Left ventricle myocardium superior (tissue), 1 donor: Measurements from ENCODE around the gene IGF2BP3. TPM values are rescaled to one million over a fixed set of nuclear protein-coding genes. Genes with fewer than 3 reads are reported as not detected.
"Not testable (repeated sequence)": the region's sequence is repeated elsewhere in the genome, so short reads cannot be mapped to it uniquely, and the experiment has no call there.

Source experiments
- ATAC-seq: fragments of 200-7000 bp; cut with Tn5 transposase; one replicate; pipeline ENCODE4 v1.9.1; 2020; ENCODE audit warnings: mild to moderate bottlenecking, moderate library complexity
- DNase-seq: peaks from one replicate; pipeline ENCODE4 v3.0.0-alpha.2; 2020
- intact Hi-C: fragments of 100-400 bp; cut with micrococcal nuclease; formaldehyde crosslinking; loops from one replicate; pipeline ENCODE4 v1.11.0; 2022
- total RNA-seq: library from RNA; stranded (reverse); fragmentation: NEBNext Ultra II Directional; extraction: Animal tissue kit (Norgen Biotek cat#: 25700); gene quantifications from one replicate; pipeline ENCODE4 v1.2.1, GENCODE V29; 2021
- donor health status: DM: no; HTN: yes; CAD: no; lungs with severe emphysema.

Gene IGF2BP3
- total RNA-seq, 1 donor from 2014 or later, result not detected

GRCh38 chr7:23332193-23332592 is 138.1 kb downstream of the IGF2BP3 start:
- DNase-seq (no peak), ATAC-seq (no peak)
- intact Hi-C loops, result no loop called here

DNA sequence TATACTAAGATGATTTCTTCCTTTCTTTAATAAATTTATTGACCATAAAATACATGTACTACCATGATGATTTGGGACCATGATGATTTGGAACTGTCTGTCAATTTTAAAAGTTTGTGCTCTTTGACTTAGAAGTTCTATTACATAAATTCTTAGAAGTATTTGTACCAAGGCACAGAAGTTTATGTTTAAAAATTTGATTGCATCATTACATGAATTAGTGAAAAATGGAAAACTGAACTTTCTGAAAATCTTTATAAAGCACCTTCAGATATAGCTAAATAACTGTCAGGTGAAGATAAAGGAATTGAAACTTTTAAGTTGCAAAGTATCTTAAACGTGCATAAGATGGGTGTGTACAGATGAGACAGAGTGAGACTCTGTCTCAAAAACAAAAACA is 139.2 kb downstream of the IGF2BP3 start:
- no peak for DNase-seq
- intact Hi-C loops, result no loop called here
- ATAC-seq, result no peak

DNA sequence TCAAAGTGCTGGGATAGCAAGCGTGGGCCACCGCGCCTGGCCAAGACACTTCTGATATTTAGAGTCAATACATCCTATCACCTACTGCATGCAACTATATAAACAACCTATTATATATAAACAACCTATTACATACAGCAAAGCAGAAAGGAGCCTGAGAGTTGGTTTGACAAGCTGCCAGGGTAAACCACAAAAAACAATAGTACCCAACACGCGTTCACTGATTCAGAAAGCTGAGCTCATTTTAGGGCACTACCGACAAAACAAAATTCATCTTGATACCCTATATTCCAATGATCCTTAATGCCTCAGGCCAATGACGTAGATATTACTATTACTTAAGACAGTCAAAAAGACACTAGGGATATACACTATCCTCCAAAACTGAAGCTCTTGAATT is 154.9 kb downstream of the IGF2BP3 start:
- ATAC-seq (no peak), DNase-seq (no peak)
- intact Hi-C loops, result no loop called here

DNA sequence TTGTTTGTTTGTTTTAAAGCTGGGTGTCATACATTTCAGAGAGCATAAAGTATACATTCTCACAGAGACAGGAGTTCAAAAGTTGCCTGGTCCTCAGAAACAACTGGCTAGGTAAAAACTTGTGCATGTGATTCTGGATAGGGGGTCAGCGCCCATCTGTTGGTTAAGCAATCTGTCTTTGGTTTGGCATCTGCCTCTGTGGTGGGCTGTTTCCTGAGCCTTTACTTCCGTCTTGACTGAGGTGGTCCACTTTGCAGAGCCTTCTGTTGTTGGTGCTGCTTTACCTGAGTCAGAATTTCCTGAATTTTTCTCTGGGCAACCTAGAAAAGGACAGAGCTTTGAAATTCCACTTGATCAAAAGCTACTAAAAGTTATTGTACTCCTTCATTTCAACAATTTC is 158.2 kb downstream of the IGF2BP3 start:
- intact Hi-C loops, ATAC-seq, DNase-seq: not testable (repeated sequence)

- no peak for DNase-seq
- ATAC-seq, result no peak
- intact Hi-C loops, result no loop called here
Observed at GRCh38 chr7:23308754-23309153, 161.5 kb downstream of the IGF2BP3 start.

- DNase-seq (no peak), ATAC-seq (no peak)
- intact Hi-C loops, result no loop called here
Observed at GRCh38 chr7:23306936-23307521, 163.3 kb downstream of the IGF2BP3 start.

- ATAC-seq (no peak), DNase-seq (no peak)
- intact Hi-C loops, result no loop called here
Observed at GRCh38 chr7:23299770-23300300, 170.5 kb downstream of the IGF2BP3 start.

DNA sequence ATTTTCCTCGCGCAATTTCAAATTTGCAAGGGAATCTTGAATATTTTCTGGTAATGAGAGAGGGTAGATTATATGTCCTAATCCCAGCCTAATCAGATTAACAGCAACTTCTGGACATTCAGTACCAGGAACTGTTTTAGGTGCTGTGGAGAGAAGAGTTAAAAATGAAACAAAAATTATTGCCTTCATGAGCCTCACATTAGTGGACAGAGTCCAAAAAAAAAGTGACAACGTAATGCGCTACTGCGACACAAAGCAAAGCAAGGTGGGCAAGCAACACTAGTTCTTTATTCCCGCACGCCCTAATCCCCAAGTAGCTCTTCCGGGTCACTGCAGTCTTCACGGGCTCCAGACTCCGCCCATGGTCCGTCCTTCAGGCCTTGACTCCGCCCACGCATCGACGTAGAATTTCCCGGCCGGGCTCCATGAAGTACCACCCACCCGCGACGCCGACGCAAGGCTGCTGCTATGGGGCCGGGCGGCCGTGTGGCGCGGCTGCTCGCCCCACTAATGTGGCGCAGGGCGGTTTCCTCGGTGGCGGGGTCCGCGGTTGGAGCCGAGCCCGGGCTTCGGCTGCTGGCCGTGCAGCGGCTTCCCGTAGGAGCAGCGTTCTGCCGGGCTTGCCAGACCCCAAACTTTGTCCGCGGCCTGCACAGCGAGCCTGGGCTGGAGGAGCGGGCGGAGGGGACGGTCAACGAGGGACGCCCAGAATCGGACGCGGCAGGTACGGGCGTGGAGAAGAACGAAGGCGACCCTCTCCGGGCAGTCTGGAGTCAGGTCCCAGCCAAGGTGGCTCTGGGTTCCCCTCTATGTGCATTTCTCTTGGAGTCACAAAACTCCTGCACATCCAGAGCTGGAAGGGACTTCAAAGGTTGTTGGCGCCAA is 171.2 kb downstream of the IGF2BP3 start, which contains the start of gene MALSU1:
Gene MALSU1, plus strand, starts transcription at position 455 of the 885 bp plus-strand sequence. Its CDS starts 14 bp downstream, at position 469.
- DNase-seq (peak; percentile 98), ATAC-seq (peak; percentile 100)
- intact Hi-C loops, result no loop called here

- no peak for DNase-seq
- intact Hi-C loops, result no loop called here
- peak; percentile 20 for ATAC-seq
Observed at GRCh38 chr7:23298141-23298881, 172.0 kb downstream of the IGF2BP3 start.

DNA sequence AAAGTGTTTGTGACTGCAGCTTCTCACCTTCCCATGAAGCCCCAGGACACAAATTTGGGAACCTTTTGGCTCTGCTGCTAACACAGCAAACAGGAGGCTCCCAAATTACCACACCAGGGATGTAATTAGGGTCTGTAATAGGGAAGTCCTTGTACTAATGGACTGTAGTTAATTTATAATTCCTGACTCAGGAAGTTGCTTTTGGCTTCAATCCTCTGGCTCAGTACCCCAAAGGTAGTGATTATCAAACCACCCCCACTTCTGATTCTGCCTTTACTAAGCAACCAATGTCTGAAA is 174.9 kb downstream of the IGF2BP3 start:
- intact Hi-C loops, result no loop called here
- no peak for ATAC-seq
- no peak for DNase-seq

DNA sequence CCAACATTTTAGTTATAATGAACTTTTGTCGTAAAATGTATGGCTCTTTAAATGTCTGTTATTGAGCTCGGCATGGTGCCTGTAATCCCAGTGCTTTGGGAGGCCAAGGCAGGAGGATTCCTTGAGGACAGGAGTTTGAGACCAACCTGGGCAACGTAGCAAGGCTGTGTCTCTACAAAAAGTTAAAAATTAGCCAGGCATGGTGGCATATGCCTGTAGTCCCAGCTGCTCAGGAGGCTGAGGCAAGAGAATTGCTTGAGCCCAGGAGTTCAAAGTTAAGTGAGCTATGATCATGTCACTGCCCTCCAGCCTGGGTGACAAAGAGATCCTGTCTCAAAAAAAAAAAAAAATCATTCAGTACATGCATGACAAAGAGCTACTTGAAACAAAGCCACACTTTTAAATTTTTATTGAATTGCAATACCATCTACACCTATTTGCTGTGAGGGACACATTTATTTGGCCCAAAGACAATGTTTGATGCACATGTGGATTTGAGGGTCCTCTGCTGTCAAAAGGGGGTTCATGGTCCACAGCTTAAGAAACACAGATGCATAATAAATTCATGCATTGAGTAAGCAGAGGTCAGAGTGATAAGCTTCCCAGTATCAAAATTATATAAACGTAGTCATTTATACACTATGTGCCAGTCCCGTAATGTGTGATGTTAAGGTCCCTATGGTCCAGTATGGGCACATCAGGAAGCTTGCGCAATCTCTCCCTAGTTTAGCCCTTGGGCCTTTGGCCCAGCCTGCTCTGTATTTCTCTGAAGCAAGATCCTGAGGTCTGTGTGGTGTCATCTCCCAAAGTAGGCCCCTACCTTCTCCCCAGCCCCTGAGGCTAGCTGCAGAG is 175.5 kb downstream of the IGF2BP3 start:
- no peak for ATAC-seq
- intact Hi-C loops, result no loop called here
- no peak for DNase-seq

DNA sequence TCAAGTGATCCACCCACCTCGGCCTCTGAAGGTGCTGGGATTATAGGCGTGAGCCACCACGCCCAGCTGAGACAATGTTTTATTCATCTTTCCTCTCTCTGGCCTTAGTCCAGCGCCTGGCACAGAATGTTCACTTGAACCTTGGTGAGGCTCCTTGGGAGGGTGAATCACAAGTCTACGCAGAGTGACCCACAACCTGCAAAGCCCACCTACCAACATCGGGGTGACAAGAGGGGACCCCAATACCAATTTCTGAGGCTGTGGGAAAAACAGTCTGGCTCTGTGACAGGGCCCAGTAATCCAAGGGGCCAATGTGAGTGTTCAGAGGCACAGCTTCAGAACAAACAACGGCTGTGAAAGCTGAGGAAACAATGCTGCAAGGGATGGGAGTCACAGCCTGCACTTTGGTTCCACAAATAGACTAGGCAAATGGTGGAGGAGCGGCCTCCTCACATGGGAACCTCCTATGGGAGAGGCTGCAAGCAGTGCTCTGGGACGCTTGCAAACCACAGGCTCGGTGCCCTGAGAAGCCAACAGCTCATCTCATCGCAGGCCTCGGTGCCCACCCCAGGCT is 176.7 kb downstream of the IGF2BP3 start:
- ATAC-seq (no peak), DNase-seq (no peak)
- intact Hi-C loops, result no loop called here

- intact Hi-C loops, result no loop called here
- ATAC-seq, result no peak
- no peak for DNase-seq
Observed at GRCh38 chr7:23292623-23293022, 177.7 kb downstream of the IGF2BP3 start.

- no peak for DNase-seq
- peak; percentile 67 for ATAC-seq
- intact Hi-C loops, result no loop called here
Observed at GRCh38 chr7:23291957-23292560, 178.2 kb downstream of the IGF2BP3 start.

- intact Hi-C loops, result no loop called here
- DNase-seq, result no peak
- no peak for ATAC-seq
Observed at GRCh38 chr7:23290993-23291392, 179.3 kb downstream of the IGF2BP3 start.

DNA sequence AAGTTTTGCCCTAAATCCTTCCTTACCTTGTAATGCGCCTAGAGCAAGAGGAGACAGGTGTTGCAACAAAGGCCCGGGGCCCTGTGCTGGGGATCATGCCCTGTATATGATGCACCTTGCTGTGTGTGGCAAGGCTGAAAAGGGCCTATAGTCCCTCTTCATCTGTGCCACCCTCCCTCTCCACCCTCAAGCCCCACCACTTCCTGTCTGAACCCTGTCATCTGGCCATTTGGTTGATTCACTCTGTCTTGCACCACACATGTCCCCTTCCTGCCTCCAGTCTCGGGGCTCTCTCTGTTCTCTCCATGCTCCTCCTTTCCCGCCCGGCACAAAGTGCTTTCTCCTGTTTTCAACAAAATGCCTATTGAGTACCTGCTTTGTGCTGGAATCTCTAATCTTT is 182.7 kb downstream of the IGF2BP3 start:
- ATAC-seq (no peak), DNase-seq (no peak)
- intact Hi-C loops, result no loop called here

DNA sequence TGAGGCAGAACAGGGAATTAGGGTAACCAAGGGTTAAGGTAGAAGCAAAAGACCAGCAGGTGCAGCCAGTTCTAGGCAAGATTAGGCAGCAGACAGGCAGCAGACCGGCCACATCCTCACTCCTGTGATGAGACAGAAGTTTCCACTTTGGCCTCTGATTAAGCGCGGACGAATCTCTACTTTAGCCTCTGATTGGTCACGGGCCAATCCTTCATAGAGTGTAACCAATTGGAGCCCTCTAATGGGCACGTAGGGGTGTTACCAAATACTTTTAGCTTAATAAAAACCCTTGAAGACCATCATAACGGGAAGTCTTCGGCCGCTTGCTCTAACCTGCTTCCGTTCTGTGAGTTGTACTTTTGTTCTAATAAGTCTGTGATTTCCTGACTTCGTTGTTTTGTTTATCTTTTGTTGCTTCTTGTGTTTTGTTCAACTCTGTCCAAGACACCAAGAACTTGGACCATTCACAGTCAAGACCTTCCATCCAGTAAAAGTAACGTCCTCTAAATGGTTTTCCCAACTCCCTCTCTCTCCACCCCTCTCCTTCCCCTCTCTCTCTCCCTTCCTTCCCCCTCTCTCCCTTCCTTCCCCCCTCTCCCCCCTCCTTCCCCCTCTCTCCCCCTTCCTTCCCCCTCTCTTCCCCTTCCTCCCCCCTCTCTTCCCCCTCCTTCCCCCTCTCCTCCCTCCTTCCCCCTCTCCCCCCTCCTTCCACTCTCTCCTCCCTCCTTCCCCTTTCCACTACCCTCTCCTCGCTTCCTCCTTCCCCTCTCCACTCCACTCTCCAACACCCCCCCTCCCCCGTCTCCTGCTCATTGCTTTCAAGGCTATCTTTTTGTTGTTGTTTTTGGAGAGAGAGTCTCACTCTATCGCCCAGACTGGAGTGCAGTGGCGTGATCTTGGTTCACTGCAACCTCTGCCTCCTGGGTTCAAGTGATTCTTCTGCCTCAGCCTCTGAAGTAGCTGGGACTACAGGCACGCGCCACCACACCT is 184.3 kb downstream of the IGF2BP3 start:
- intact Hi-C loops, result no loop called here
- DNase-seq, result no peak
- no peak for ATAC-seq
